Sigmoid colon (tissue), 4 donors: ENCODE measurements around the gene FTO.

Experiments used
- CTCF ChIP-seq, 4 experiments: fragments of 450-650 bp in 3 of 4; fragments of 200-600 bp in 1 of 4; IDR thresholded peaks; one replicate each; pipeline ENCODE4 v1.5.1; 2016 to 2019; ENCODE audit warnings: antibody characterized with exemption in 4 of 4, mild to moderate bottlenecking in 3 of 4, moderate library complexity in 2 of 4
- EP300 ChIP-seq, 4 donors: sonication (generic); formaldehyde crosslinking; IDR thresholded peaks; one replicate each; pipeline ENCODE4 v1.6.1; 2017; ENCODE audit warnings: antibody characterized with exemption in 4 of 4
- POLR2A ChIP-seq, 2 donors: fragments of 450-650 bp; IDR thresholded peaks; one replicate each; pipeline ENCODE4 v1.6.1; 2016; ENCODE audit warnings: antibody characterized with exemption in 2 of 2, mild to moderate bottlenecking in 2 of 2, moderate library complexity in 2 of 2

GRCh38 chr16:54160939-54161897 lies 457.3 kb downstream of the FTO start:
- TF ChIP-seq CTCF (IDR thresholded peaks at IDR 0.05) (no peak), POLR2A (IDR thresholded peaks at IDR 0.05) (no peak), EP300 (IDR thresholded peaks at IDR 0.05) (no peak)
